H9 (cell line): ENCODE results near the gene CHRNA9. TPM values are rescaled to one million over a fixed set of nuclear protein-coding genes. Genes with fewer than 3 reads are reported as not detected.

Experiments
- DNase-seq: peaks from one replicate; pipeline ENCODE4 v3.0.0-alpha.2; 2017
- H2AFZ ChIP-seq: one replicate; pipeline ENCODE4 v1.6.1; 2013; ENCODE audit warnings: mild to moderate bottlenecking, low read length, control low read depth, moderate library complexity
- H2AK5ac ChIP-seq: 2 replicates; pipeline ENCODE4 v1.6.1; 2013; ENCODE audit warnings: low read length, control low read depth, mixed read lengths; ENCODE audit not compliant: insufficient read length
- H2BK120ac ChIP-seq: one replicate; pipeline ENCODE4 v1.6.1; 2013; ENCODE audit warnings: low read depth, mild to moderate bottlenecking, low read length, control low read depth, inconsistent platforms; ENCODE audit not compliant: poor library complexity, severe bottlenecking
- H2BK12ac ChIP-seq: 2 replicates; pipeline ENCODE4 v1.6.1; 2013; ENCODE audit warnings: low read length, control low read depth, mixed read lengths, low read depth; ENCODE audit not compliant: insufficient read length
- H2BK15ac ChIP-seq: 2 replicates; pipeline ENCODE4 v1.6.1; 2013; ENCODE audit warnings: low read depth, low read length, control low read depth
- H2BK20ac ChIP-seq: one replicate; pipeline ENCODE4 v1.6.1; 2013; ENCODE audit warnings: low read depth, mild to moderate bottlenecking, low read length, control low read depth, inconsistent platforms; ENCODE audit not compliant: poor library complexity, severe bottlenecking
- H2BK5ac ChIP-seq: 2 replicates; pipeline ENCODE4 v1.6.1; 2013; ENCODE audit warnings: low read length, control low read depth, mixed read lengths; ENCODE audit not compliant: insufficient read length
- H3K14ac ChIP-seq: 2 replicates; pipeline ENCODE4 v1.6.1; 2013; ENCODE audit warnings: low read length, control low read depth; ENCODE audit not compliant: insufficient read depth
- H3K18ac ChIP-seq: 2 replicates; pipeline ENCODE4 v1.6.1; 2013; ENCODE audit warnings: low read depth, mild to moderate bottlenecking, mixed read lengths, low read length, control low read depth; ENCODE audit not compliant: insufficient read length
- H3K23ac ChIP-seq: 2 replicates; pipeline ENCODE4 v1.6.1; 2013; ENCODE audit warnings: low read length, control low read depth, mixed read lengths, low read depth; ENCODE audit not compliant: insufficient read length
- H3K23me2 ChIP-seq: 2 replicates; pipeline ENCODE4 v1.6.1; 2013; ENCODE audit warnings: low read depth, mild to moderate bottlenecking, mixed read lengths, low read length, control low read depth; ENCODE audit not compliant: insufficient read length, poor library complexity, severe bottlenecking
- H3K27ac ChIP-seq: 2 replicates; pipeline ENCODE4 v1.5.1; 2013; ENCODE audit warnings: low read length, control low read depth, mixed read lengths, low read depth; ENCODE audit not compliant: insufficient read length
- H3K27me3 ChIP-seq: 2 replicates; pipeline ENCODE4 v1.6.1; 2013; ENCODE audit warnings: low read length, control low read depth, inconsistent platforms; ENCODE audit not compliant: insufficient read depth
- H3K4ac ChIP-seq: 2 replicates; pipeline ENCODE4 v1.6.1; 2013; ENCODE audit warnings: low read depth, mild to moderate bottlenecking, control low read depth, inconsistent platforms, low read length, moderate library complexity
- H3K4me1 ChIP-seq: 2 replicates; pipeline ENCODE4 v1.6.1; 2013; ENCODE audit warnings: low read length, control low read depth, inconsistent platforms; ENCODE audit not compliant: insufficient read depth
- H3K4me2 ChIP-seq: 2 replicates; pipeline ENCODE4 v1.6.1; 2013; ENCODE audit warnings: low read length, control low read depth, mixed read lengths; ENCODE audit not compliant: insufficient read length, insufficient read depth
- H3K56ac ChIP-seq: 2 replicates; pipeline ENCODE4 v1.6.1; 2013; ENCODE audit warnings: low read depth, mild to moderate bottlenecking, mixed read lengths, low read length, control low read depth; ENCODE audit not compliant: insufficient read length
- H3K79me1 ChIP-seq: 2 replicates; pipeline ENCODE4 v1.6.1; 2013; ENCODE audit warnings: low read depth, mild to moderate bottlenecking, moderate library complexity, low read length, control low read depth, inconsistent platforms; ENCODE audit not compliant: insufficient read depth, poor library complexity, severe bottlenecking
- H3K79me2 ChIP-seq: 2 replicates; pipeline ENCODE4 v1.6.1; 2013; ENCODE audit warnings: low read length, control low read depth, inconsistent platforms; ENCODE audit not compliant: insufficient read depth
- H3K9ac ChIP-seq: 2 replicates; pipeline ENCODE4 v1.6.1; 2013; ENCODE audit warnings: low read length, control low read depth, mixed read lengths; ENCODE audit not compliant: insufficient read length; ENCODE audit errors: extremely low read depth
- H3K9me3 ChIP-seq: one replicate; pipeline ENCODE4 v1.6.1; 2013; ENCODE audit warnings: low read depth, low read length, inconsistent platforms; ENCODE audit not compliant: control insufficient read depth
- H3T11ph ChIP-seq: one replicate; pipeline ENCODE4 v1.6.1; 2013; ENCODE audit warnings: mild to moderate bottlenecking, low read length, control low read depth, inconsistent platforms
- H4K20me1 ChIP-seq: one replicate; pipeline ENCODE4 v1.6.1; 2013; ENCODE audit not compliant: control insufficient read depth, insufficient read length, insufficient read depth
- H4K5ac ChIP-seq: 2 replicates; pipeline ENCODE4 v1.6.1; 2013; ENCODE audit warnings: low read depth, mild to moderate bottlenecking, mixed read lengths, low read length, control low read depth; ENCODE audit not compliant: insufficient read length
- H4K8ac ChIP-seq: replicated peaks from 2 replicates; pipeline ENCODE4 v1.6.1; 2013; ENCODE audit warnings: low read length, control low read depth, mixed read lengths, low read depth; ENCODE audit not compliant: insufficient read length
- H4K91ac ChIP-seq: 2 replicates; pipeline ENCODE4 v1.6.1; 2013; ENCODE audit warnings: low read depth, mild to moderate bottlenecking, moderate library complexity, mixed read lengths, low read length, control low read depth; ENCODE audit not compliant: insufficient read length
- H3K27ac Mint-ChIP-seq, 3 experiments: 2 replicates in 2 of 3; 3 replicates in 1 of 3; pipeline ENCODE4 v1.8.0; 2020 to 2021; ENCODE audit warnings: mixed read lengths in 3 of 3, mild to moderate bottlenecking in 1 of 3, moderate library complexity in 1 of 3
- H3K27me3 Mint-ChIP-seq: 2 replicates; pipeline ENCODE4 v1.8.0; 2021; ENCODE audit warnings: low read depth, mild to moderate bottlenecking, moderate library complexity, mixed read lengths
- H3K36me3 Mint-ChIP-seq, 3 experiments: 2 replicates in 2 of 3; 3 replicates in 1 of 3; pipeline ENCODE4 v1.8.0; 2020 to 2021; ENCODE audit warnings: low read depth in 3 of 3, mixed read lengths in 3 of 3; ENCODE audit not compliant: insufficient read depth in 1 of 3
- H3K4me1 Mint-ChIP-seq, 2 experiments: 2 replicates each; pipeline ENCODE4 v1.8.0; 2020; ENCODE audit warnings: mixed read lengths in 2 of 2
- H3K4me3 Mint-ChIP-seq, 2 experiments: 2 replicates in 1 of 2; 3 replicates in 1 of 2; pipeline ENCODE4 v1.8.0; 2020 to 2021; ENCODE audit warnings: mild to moderate bottlenecking in 2 of 2, mixed read lengths in 2 of 2, moderate library complexity in 1 of 2
- H3K9me3 Mint-ChIP-seq, 2 experiments: 2 replicates in 1 of 2; 3 replicates in 1 of 2; pipeline ENCODE4 v1.8.0; 2020; ENCODE audit warnings: mild to moderate bottlenecking in 2 of 2, mixed read lengths in 2 of 2, moderate library complexity in 1 of 2
- WGBS: extraction: QIAGEN DNeasy Blood & Tissue Kit; methylation state at CpG from one replicate; pipeline ENCODE4 v1.1.7; 2013; ENCODE audit warnings: missing lambda C conversion rate, low lambda C conversion rate, mixed read lengths; ENCODE audit not compliant: insufficient read length; ENCODE audit errors: extremely low coverage; 5-methylcytosine and 5-hydroxymethylcytosine counted together
- total RNA-seq: library from RNA; stranded (reverse); gene quantifications from 2 replicates; pipeline ENCODE4 v1.2.1, GENCODE V29; 2021
- TF ChIP-seq, protein P1 (sequence below): fragments of 200-600 bp; sonication (generic); conservative IDR thresholded peaks from 3 replicates; pipeline ENCODE4 v1.8.0; 2021; ENCODE audit warnings: antibody characterized with exemption, mild to moderate bottlenecking

Gene CHRNA9
- total RNA-seq, 1 experiment from 2014 or later: 1.2 TPM

- no CpG with 5 or more reads among the region's 4 CpGs for WGBS
- TF ChIP-seq, protein P1, sequence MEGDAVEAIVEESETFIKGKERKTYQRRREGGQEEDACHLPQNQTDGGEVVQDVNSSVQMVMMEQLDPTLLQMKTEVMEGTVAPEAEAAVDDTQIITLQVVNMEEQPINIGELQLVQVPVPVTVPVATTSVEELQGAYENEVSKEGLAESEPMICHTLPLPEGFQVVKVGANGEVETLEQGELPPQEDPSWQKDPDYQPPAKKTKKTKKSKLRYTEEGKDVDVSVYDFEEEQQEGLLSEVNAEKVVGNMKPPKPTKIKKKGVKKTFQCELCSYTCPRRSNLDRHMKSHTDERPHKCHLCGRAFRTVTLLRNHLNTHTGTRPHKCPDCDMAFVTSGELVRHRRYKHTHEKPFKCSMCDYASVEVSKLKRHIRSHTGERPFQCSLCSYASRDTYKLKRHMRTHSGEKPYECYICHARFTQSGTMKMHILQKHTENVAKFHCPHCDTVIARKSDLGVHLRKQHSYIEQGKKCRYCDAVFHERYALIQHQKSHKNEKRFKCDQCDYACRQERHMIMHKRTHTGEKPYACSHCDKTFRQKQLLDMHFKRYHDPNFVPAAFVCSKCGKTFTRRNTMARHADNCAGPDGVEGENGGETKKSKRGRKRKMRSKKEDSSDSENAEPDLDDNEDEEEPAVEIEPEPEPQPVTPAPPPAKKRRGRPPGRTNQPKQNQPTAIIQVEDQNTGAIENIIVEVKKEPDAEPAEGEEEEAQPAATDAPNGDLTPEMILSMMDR: no peak
- no peak overlapping the region for H3K27ac Mint-ChIP-seq
Measured at GRCh38 chr4:40367451-40367850, 32.3 kb downstream of the CHRNA9 start.

More at GRCh38 chr4:40367451-40367850, 32.3 kb downstream of the CHRNA9 start:
- Mint-ChIP-seq H3K9me3 (no peaks in the 10 kb centered on the region), H3K4me3 (no peak overlapping the region), H3K27me3 (peaks cover 4% of the 10 kb centered on the region; the same call in 1 of the 2 replicates), H3K4me1 (peaks cover 2 to 5% of the 10 kb centered on the region in 2 experiments; a peak in 1 of 4 replicates), H3K36me3 (no peaks in the 10 kb centered on the region; a peak in 1 of 7 replicates)
- no peak overlapping the region for H3K27ac ChIP-seq
- no peaks in the 10 kb centered on the region for H3K23me2 ChIP-seq
- H2BK5ac ChIP-seq: no peak overlapping the region
- no peak overlapping the region for H3K9ac ChIP-seq
- H3K27me3 ChIP-seq: no peaks in the 10 kb centered on the region
- H3K14ac ChIP-seq: no peak overlapping the region
- no peak overlapping the region for H4K8ac ChIP-seq
- H3K23ac ChIP-seq: no peak overlapping the region
- no peak for DNase-seq
- H3K4ac ChIP-seq: no peak overlapping the region
- no peak overlapping the region for H4K91ac ChIP-seq
- no peak overlapping the region for H2BK120ac ChIP-seq
- H3K79me1 ChIP-seq: no peaks in the 10 kb centered on the region
- no peaks in the 10 kb centered on the region for H3K9me3 ChIP-seq
- no peak overlapping the region for H2AK5ac ChIP-seq
- peaks cover 2% of the 10 kb centered on the region for H3K4me1 ChIP-seq
- no peak overlapping the region for H3T11ph ChIP-seq
- H3K79me2 ChIP-seq: no peaks in the 10 kb centered on the region
- H4K20me1 ChIP-seq: no peaks in the 10 kb centered on the region
- no peak overlapping the region for H3K4me2 ChIP-seq
- no peak overlapping the region for H3K56ac ChIP-seq
- no peak overlapping the region for H2AFZ ChIP-seq
- H4K5ac ChIP-seq: no peak overlapping the region
- H3K18ac ChIP-seq: no peak overlapping the region
- H2BK20ac ChIP-seq: no peak overlapping the region
- no peak overlapping the region for H2BK12ac ChIP-seq
- no peak overlapping the region for H2BK15ac ChIP-seq
